ENCODE measurements around the gene FABP2.
"Not testable (repeated sequence)": the region's sequence is repeated elsewhere in the genome, so short reads cannot be mapped to it uniquely, and the experiment has no call there.

FABP2 gene

GRCh38 chr4:119307606-119308005 lies 14.3 kb downstream of the FABP2 start:
- no peak for DNase-seq

- no peak for DNase-seq
Observed at GRCh38 chr4:119304431-119304830, 17.5 kb downstream of the FABP2 start.

DNA sequence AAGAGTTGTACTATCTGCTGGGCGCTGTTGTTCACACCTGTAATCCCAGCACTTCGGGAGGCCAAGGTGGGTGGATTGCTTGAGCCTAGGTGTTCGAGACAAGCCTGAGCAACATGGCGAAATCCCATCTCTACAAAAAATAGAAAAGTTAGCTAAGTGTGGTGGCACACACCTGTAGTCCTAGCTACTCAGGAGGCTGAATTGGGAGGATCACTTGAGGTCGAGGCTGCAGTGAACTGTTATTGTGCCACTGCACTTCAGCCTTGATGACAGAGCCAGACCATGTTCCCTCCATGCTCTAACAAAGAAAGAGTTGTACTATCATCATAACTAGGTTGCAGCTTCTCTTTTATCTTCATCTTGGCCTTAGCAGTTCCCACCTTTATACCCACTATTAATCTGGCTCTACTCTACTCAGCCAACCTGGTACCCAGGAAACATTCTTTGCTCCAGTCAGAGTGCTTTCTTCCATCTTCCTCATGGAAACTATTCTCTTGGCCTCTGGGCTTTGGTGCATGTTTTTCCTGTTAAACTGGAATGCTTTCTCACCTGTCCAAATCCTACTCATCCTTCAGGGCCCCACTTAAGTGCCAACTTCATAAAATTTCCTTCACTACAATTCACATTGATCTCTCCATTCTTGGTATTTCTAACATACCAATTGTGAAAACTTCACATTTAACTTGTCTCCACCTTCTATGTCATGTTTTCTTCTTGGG lies 18.2 kb downstream of the FABP2 start:
- no peak for DNase-seq

GRCh38 chr4:119302073-119302832 lies 19.7 kb downstream of the FABP2 start:
- DNase-seq, result no peak

DNA sequence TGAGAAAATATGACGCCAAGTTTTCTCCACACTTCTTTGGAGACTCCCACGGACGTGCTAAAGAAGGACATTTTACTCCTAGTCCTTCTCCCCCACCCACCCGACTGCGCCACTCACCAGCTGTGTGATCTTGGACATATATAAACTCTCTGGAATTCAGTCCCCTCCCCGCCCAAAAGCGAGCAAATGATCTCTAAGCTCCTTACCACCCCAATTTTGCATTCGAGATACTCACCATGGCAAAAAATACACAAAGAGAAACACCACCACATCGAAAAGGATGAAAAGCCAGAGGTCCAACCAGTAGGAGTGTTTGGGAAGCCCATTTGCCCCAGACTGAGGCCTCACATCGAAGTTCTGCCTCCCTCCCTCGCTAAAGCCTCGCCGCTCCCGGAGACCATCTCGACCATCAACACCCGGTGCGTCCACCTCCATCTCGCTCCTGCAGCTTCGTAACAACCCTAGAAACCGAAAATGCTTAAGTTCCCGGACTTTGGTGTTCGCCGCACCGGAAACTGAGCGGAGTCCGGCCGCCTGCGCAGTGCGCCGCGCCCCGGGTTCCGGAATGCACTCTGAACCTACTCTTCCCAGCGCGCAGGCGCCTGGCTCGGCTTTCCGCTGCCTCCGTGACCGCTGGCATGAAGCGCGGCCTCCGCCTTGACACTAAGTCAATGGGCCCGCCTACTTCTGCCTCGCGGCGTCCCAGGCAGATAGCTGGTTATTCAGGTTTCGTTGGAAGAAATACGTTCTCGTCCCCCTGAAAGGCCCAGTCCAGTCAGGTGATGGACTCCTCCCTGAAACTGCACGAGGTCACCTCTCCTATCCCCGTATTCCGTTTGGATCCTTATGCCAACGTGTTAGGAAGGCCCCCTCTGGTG lies 21.6 kb downstream of the FABP2 start:
- no peak for DNase-seq

DNA sequence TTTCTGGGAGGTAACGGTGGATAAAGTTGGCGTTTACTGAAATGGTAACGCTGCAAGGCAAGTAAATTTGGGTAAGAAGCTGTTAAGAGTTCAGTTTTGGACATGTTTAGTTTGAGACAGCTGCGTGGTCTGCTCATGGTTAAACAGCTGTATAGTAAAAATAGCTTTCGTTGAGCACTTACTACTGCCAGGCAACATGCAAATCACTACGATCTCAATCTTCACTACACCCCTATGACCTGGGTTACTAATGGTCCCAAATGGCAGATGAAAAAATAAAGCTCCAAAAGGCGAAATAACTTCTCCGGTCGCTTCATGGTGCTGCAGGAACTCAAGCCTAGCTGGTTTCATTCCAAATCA lies 22.2 kb downstream of the FABP2 start:
- DNase-seq, result no peak

DNA sequence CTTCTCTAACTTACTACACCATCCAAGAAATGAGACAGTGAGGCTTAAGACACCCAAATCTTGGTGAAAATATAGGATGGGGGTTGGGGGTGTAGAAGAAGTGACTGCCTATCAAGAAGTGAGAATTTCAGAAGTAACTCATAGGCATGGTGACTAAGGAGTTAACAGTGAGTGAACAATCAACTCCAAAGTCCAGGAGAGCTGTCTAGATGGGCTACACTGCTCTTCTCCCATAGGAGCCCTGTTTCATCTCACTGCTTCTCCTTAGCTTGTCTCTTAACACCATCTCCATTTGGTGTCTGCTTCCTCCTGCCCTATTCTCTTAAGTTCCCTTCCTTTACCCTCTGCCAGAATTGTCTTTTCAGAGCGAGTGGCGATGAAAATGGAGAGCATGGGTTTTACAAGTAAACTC lies 22.7 kb downstream of the FABP2 start:
- DNase-seq, result no peak

GRCh38 chr4:119297795-119298194 lies 24.1 kb downstream of the FABP2 start:
- DNase-seq, result no peak

- DNase-seq, result no peak
Observed at GRCh38 chr4:119296356-119296755, 25.6 kb downstream of the FABP2 start.

GRCh38 chr4:119290598-119290997 lies 31.3 kb downstream of the FABP2 start:
- DNase-seq, result no peak

DNA sequence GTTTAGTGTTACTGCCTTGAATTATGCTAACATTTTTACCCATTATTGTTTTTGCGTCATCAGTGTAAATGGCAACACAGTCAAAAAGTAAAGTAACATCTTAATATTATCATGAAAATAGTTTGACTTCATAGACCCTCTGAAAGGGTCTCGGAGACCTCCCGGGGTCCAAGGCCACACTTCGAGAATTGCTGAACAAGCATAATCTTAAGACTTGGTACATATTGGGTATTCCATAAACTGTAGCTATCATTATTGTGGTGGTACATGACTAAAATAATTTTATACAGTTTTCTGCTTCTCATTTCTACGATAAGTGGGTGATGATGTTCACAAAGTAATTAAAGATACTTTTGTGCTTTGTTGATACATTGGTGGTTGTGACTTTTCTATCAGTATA lies 32.6 kb downstream of the FABP2 start:
- DNase-seq, result no peak

GRCh38 chr4:119286377-119287002 lies 35.4 kb downstream of the FABP2 start:
- DNase-seq, result no peak

DNA sequence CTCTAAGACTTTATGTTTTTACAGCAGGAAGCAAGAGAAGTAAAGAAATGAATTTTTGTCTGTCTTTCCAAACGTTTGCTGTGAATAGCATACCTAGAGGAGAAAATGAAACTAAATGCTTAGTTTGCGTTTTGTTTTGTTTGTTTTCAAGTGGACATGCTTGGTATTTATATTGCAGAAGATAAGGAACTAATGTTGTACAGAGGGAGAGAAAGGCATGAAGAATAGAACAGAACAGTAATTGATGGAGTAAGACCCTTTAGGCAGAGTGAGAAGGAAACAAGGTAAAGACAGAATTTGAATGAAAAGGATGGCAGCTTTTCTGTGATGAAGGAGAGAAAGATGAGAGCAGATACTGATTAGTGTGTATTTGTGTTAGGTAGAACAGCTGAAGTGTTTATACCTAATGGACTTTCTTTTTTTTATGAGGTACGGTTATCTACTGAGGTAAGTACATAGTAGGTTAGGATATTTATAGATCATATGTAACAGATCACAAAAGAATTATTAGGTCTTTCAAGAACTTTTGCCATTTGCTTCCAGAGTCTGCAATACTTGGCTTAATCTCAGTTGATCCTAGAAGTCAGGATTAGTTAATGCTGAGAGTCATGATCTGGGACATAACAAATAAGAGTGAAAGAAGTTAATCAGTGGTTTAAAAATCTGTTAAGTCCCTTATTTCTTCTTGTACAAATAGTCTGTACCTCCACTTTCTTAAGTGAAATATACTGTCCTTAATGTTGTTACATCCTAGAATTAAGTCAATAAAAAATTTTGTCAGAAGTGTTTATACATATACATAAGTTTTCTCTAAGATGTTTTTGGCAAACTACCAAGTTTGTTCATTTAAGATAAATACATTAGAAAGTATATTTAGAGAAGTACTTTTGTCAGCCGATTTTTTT lies 36.8 kb downstream of the FABP2 start:
- DNase-seq, result no peak

DNA sequence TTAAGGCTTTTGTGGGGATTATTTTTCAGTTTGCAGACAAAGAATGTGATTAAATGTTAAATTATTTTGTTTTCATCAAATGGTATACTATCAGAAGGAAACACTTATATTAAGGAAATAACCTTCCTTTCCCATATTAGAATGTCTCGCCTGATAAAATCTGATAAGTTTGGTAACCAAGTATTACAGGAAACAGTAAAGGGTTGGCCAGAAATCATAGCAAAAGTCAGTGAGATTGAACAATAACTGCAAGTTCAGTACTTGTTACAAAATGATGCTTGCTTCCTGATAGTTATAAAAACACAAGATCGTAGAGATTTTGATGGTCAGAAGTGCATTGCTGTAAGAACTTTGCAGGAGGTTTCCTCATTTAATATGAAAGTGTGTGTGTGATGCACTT lies 40.5 kb downstream of the FABP2 start:
- DNase-seq, result no peak

DNA sequence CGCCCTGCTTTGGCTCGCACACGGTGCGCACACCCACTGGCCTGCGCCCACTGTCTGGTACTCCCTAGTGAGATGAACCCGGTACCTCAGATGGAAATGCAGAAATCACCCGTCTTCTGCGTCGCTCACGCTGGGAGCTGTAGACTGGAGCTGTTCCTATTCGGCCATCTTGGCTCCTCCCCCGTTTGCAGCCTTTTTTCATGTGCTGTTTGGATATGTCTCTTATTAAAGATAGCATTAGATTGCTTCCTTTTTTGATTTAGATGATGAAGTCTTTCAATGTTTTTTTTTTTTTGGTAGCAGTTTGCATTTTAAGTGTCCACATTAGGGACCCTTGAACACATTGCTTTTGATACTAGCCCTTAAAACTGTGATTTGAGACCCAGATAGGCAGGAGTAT lies 42.0 kb downstream of the FABP2 start:
- DNase-seq, result not testable (repeated sequence)

DNA sequence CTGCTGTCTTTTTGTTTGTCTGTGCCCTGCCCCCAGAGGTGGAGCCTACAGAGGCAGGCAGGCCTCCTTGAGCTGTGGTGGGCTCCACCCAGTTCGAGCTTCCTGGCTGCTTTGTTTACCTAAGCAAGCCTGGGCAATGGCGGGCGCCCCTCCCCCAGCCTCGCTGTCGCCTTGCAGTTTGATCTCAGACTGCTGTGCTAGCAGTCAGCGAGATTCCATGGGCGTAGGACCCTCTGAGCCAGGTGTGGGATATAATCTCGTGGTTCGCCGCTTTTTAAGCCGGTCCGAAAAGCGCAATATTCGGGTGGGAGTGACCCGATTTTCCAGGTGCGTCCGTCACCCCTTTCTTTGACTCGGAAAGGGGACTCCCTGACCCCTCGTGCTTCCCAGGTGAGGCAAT lies 42.4 kb downstream of the FABP2 start:
- not testable (repeated sequence) for DNase-seq

- no peak for DNase-seq
Observed at GRCh38 chr4:119271361-119272085, 50.4 kb downstream of the FABP2 start.

GRCh38 chr4:119268466-119268865 lies 53.5 kb downstream of the FABP2 start:
- no peak for DNase-seq

Data from DMS153 (cell line).